Measurements from ENCODE around the gene LRCH1.

LRCH1 gene

DNA sequence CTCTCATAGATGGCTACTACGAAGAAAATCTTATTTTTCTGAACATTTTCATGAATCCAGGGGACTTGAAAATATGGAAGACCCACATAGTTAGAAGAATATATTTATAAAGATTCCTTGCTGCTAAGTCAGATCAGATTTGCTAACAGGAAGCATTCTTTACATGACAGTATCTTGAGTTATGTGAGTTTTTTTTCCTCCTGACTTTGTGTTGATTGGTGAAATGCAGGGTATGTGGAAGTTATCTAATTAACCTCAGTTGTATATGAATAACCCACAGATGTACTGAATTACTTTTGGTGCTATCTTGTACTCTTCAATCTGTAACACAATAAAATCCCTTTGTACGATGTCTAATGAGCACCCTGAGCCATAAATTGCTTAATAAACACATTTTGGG, 190.2 kb downstream of the LRCH1 start:
- no peaks in the 10 kb centered on the region for H3K79me2 ChIP-seq (ENCODE audit: insufficient read depth, low read depth)

DNA sequence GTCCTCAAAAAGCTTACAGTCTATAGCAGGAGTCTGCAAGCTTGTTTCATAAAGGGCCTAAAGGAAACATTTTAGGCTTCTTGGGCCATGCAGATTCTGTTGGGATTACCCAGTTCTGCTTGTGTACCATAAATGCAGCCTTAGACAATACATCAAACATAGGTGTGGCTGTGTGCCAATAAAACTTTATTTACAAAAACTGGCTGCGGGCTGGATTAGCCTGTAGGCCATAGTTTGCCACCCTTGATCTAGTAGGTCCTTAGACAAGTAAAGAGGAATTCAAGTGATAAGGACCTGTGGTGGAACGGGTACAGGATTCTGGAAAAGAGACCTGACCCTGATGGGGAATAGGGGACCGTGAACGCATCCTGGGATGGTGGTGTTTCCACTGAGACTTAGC, 192.1 kb downstream of the LRCH1 start:
- no peak overlapping the region for H3K4me3 ChIP-seq (IDR thresholded peaks at IDR 0.05; ENCODE audit: insufficient read depth, low read depth, low read length)
- H3K36me3 ChIP-seq (ENCODE audit: insufficient read depth) = no peaks in the 10 kb centered on the region
- H3K27ac ChIP-seq = no peak overlapping the region
- H3K27me3 ChIP-seq (ENCODE audit: insufficient read depth, low read depth) = no peaks in the 10 kb centered on the region
- TF ChIP-seq, protein P1, sequence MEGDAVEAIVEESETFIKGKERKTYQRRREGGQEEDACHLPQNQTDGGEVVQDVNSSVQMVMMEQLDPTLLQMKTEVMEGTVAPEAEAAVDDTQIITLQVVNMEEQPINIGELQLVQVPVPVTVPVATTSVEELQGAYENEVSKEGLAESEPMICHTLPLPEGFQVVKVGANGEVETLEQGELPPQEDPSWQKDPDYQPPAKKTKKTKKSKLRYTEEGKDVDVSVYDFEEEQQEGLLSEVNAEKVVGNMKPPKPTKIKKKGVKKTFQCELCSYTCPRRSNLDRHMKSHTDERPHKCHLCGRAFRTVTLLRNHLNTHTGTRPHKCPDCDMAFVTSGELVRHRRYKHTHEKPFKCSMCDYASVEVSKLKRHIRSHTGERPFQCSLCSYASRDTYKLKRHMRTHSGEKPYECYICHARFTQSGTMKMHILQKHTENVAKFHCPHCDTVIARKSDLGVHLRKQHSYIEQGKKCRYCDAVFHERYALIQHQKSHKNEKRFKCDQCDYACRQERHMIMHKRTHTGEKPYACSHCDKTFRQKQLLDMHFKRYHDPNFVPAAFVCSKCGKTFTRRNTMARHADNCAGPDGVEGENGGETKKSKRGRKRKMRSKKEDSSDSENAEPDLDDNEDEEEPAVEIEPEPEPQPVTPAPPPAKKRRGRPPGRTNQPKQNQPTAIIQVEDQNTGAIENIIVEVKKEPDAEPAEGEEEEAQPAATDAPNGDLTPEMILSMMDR (conservative IDR thresholded peaks at IDR 0.05; ENCODE audit: low read depth, low read length) = no peak
- H3K4me1 ChIP-seq (ENCODE audit: low read depth, poor library complexity, severe bottlenecking) = no peaks in the 10 kb centered on the region
- no peaks in the 10 kb centered on the region for H4K20me1 ChIP-seq (ENCODE audit: insufficient read depth)
- no peaks in the 10 kb centered on the region for H3K79me2 ChIP-seq (ENCODE audit: insufficient read depth, low read depth)
- no peak overlapping the region for H3K4me2 ChIP-seq
- H2AFZ ChIP-seq (ENCODE audit: low read depth) = no peak overlapping the region
- no peak overlapping the region for H3K9ac ChIP-seq

More for the DNA sequence above, 190.2 kb downstream of the LRCH1 start:
- Histone ChIP-seq H4K20me1 (ENCODE audit: insufficient read depth) (no peaks in the 10 kb centered on the region), H2AFZ (ENCODE audit: low read depth) (no peak overlapping the region), H3K36me3 (ENCODE audit: insufficient read depth) (no peaks in the 10 kb centered on the region), H3K27me3 (ENCODE audit: insufficient read depth, low read depth) (no peaks in the 10 kb centered on the region), H3K4me3 (IDR thresholded peaks at IDR 0.05; ENCODE audit: insufficient read depth, low read depth, low read length) (no peak overlapping the region), H3K4me2 (no peak overlapping the region), H3K27ac (no peak overlapping the region), H3K4me1 (ENCODE audit: low read depth, poor library complexity, severe bottlenecking) (no peaks in the 10 kb centered on the region), H3K9ac (no peak overlapping the region)
- TF ChIP-seq, protein P1 (conservative IDR thresholded peaks at IDR 0.05; ENCODE audit: low read depth, low read length) = no peak

DNA sequence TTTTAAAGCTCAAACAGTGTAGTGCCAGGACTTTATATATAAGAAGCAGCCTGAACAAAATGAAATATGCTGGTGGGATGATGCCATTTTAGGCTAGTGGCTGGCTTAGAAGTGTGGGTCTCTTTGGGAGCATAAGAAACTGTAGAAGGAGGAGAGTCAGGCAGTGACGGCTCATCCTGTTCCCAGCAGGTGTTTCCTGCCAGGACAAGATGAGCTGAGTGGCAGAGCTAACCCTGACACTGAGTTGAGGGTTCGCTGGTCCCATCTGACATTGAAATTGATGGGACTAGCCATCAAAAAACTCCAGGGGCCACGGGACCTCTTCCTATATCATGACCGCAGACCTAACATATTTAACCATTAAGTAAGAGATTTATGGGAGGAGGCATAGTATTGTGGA, 192.7 kb downstream of the LRCH1 start:
- TF ChIP-seq, protein P1 (conservative IDR thresholded peaks at IDR 0.05; ENCODE audit: low read depth, low read length) = no peak
- Histone ChIP-seq H2AFZ (ENCODE audit: low read depth) (no peak overlapping the region), H3K79me2 (ENCODE audit: insufficient read depth, low read depth) (no peaks in the 10 kb centered on the region), H3K9ac (no peak overlapping the region), H4K20me1 (ENCODE audit: insufficient read depth) (no peaks in the 10 kb centered on the region), H3K4me3 (IDR thresholded peaks at IDR 0.05; ENCODE audit: insufficient read depth, low read depth, low read length) (no peak overlapping the region), H3K4me2 (no peak overlapping the region), H3K36me3 (ENCODE audit: insufficient read depth) (no peaks in the 10 kb centered on the region), H3K27ac (no peak overlapping the region), H3K4me1 (ENCODE audit: low read depth, poor library complexity, severe bottlenecking) (no peaks in the 10 kb centered on the region), H3K27me3 (ENCODE audit: insufficient read depth, low read depth) (no peaks in the 10 kb centered on the region)

DNA sequence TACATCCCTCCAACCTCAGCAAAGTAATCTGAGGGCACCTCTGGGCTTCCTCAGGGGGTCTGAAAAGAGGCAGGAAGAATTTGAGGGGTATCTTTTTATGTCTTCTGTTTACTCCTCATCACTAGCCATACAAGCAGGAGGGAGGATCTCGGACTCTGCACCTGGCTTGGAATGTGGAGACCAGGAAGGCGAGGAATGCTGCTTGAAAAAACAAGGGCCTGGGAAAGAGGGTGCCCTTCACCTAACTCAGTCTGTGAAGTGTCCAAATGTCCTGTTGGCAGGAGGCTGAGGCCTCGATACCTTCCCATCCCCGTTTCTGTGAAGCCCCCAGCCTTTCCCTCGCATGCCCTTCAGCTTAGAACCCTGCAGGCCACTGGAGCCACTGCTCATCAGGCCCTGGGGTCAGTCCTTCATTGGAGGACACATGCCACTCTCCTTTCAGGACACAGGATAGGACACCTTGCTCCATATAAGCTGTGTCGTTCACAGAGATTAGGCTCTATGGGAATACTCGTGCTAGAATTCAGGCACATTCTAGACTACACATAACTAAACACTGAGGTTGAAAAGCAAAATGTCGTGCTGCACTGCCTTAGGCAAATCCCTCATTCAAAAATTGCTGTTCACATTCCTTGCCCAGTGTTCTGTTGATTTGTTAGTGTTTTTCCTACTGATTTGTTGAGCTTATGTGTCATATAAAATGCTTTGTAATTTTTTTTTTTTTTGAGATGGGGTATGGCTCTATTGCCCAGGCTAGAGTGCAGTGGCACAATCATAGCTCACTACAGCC, 194.3 kb downstream of the LRCH1 start:
- H2AFZ ChIP-seq (ENCODE audit: low read depth) = no peak overlapping the region
- TF ChIP-seq, protein P1 (conservative IDR thresholded peaks at IDR 0.05; ENCODE audit: low read depth, low read length) = no peak
- H3K27me3 ChIP-seq (ENCODE audit: insufficient read depth, low read depth) = no peaks in the 10 kb centered on the region
- no peak overlapping the region for H3K4me2 ChIP-seq
- H3K79me2 ChIP-seq (ENCODE audit: insufficient read depth, low read depth) = no peaks in the 10 kb centered on the region
- no peaks in the 10 kb centered on the region for H4K20me1 ChIP-seq (ENCODE audit: insufficient read depth)
- no peak overlapping the region for H3K4me3 ChIP-seq (IDR thresholded peaks at IDR 0.05; ENCODE audit: insufficient read depth, low read depth, low read length)
- no peaks in the 10 kb centered on the region for H3K36me3 ChIP-seq (ENCODE audit: insufficient read depth)
- H3K4me1 ChIP-seq (ENCODE audit: low read depth, poor library complexity, severe bottlenecking) = peaks cover 5% of the 10 kb centered on the region
- H3K9ac ChIP-seq = no peak overlapping the region
- no peak overlapping the region for H3K27ac ChIP-seq

Measured in KMS-11 (cell line).